ENCODE measurements around the gene USH2A.

Gene USH2A

DNA sequence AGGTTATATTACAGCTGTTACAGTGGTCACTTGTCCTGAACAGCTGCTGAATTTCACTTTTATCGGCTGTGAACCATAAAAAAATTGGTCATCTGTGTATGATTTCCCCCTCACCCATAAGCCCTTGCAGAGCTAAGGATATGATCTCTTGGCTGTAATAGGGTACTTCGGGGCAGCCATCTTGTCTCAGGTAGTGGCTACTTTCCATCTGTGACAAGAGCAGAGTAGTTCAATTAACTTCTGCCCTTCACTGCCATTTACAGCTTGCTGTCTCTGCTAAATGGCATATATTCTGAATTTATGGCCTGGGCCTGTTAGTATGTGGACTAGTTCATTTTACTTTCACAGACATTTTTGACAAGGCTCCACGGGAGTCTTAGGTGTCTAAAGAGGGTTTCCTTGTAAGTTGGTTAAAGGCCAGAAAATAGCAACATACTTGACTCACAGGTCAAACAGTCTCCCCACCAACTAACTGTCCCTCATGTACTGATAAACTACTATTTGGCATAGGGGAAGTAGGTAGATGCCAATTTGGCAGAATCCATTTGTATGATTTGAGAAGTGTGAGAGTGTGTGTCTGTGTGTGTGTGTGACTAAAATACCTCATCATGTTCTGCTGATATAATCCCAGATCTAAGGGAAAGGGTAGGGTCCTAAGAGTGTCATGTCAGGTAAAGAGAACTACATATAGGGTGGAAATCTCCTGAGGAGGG lies 704.5 kb downstream of the USH2A start:
- no peaks in the 10 kb centered on the region for H3K4me1 ChIP-seq (ENCODE audit: insufficient read depth, low read length)
- no peaks in the 10 kb centered on the region for H3K27me3 ChIP-seq (ENCODE audit: insufficient read depth, low read length)
- no peak overlapping the region for H3K4me3 ChIP-seq (ENCODE audit: low read length)
- no peaks in the 10 kb centered on the region for H3K36me3 ChIP-seq (ENCODE audit: insufficient read depth, low read length)
- H3K9me3 ChIP-seq (ENCODE audit: low read length) = no peaks in the 10 kb centered on the region
- H2AFZ ChIP-seq (ENCODE audit: low read depth, low read length) = no peak overlapping the region

DNA sequence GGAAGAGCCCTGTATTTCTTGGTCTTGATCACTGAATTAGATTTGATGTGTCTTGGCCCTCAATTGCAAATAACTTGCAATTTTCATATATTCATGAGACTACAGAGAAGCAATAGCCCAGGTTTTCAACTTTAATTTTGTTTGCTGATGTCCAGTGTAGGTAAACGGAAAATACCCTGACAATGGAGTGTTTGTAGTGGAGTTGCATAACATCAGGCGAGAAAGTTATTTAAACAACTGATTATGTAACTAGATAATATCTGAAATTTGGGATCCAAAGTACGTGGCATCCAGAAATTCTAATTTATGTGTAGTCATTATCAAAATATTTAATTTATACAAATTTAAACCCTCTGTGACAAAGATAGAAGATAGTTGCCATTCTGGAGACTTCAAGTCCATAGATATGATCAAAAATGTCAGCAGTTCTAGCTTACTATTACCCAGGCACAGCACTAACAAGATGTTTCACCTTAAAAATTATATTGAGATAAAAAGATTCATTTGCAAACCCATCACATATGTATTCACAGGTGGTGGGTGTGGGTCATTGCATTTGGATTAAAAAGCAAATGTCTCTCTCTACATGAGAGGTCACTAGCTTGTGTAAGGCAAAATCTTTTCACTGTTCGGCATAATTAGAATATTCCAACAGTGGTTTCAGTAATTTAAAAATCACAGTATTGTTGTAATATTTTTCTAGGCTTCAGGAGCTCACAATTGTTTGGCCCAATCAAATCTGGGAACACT lies 705.4 kb downstream of the USH2A start:
- H2AFZ ChIP-seq (ENCODE audit: low read depth, low read length) = no peak overlapping the region
- H3K27me3 ChIP-seq (ENCODE audit: insufficient read depth, low read length) = no peaks in the 10 kb centered on the region
- H3K36me3 ChIP-seq (ENCODE audit: insufficient read depth, low read length) = no peaks in the 10 kb centered on the region
- no peaks in the 10 kb centered on the region for H3K4me1 ChIP-seq (ENCODE audit: insufficient read depth, low read length)
- no peak overlapping the region for H3K4me3 ChIP-seq (ENCODE audit: low read length)
- no peaks in the 10 kb centered on the region for H3K9me3 ChIP-seq (ENCODE audit: low read length)

DNA sequence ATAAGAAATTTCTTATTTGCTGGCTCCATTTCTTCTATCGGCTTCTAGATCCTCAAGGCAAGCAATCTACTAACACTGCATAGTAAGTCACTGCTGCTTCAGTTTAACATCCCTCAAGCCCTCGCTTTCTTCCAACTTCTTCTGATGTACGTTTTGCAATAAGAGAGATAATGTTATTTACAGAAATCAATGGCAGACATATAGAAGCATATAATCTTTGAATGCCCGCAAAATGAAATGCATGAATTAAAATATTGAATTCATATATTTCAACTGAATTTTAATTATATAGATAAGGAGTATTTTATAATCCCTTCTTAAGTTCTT lies 712.4 kb downstream of the USH2A start:
- Histone ChIP-seq H3K9me3 (ENCODE audit: low read length) (no peaks in the 10 kb centered on the region), H3K4me1 (ENCODE audit: insufficient read depth, low read length) (no peaks in the 10 kb centered on the region), H2AFZ (ENCODE audit: low read depth, low read length) (no peak overlapping the region), H3K36me3 (ENCODE audit: insufficient read depth, low read length) (no peaks in the 10 kb centered on the region), H3K27me3 (ENCODE audit: insufficient read depth, low read length) (no peaks in the 10 kb centered on the region), H3K4me3 (ENCODE audit: low read length) (no peak overlapping the region)

DNA sequence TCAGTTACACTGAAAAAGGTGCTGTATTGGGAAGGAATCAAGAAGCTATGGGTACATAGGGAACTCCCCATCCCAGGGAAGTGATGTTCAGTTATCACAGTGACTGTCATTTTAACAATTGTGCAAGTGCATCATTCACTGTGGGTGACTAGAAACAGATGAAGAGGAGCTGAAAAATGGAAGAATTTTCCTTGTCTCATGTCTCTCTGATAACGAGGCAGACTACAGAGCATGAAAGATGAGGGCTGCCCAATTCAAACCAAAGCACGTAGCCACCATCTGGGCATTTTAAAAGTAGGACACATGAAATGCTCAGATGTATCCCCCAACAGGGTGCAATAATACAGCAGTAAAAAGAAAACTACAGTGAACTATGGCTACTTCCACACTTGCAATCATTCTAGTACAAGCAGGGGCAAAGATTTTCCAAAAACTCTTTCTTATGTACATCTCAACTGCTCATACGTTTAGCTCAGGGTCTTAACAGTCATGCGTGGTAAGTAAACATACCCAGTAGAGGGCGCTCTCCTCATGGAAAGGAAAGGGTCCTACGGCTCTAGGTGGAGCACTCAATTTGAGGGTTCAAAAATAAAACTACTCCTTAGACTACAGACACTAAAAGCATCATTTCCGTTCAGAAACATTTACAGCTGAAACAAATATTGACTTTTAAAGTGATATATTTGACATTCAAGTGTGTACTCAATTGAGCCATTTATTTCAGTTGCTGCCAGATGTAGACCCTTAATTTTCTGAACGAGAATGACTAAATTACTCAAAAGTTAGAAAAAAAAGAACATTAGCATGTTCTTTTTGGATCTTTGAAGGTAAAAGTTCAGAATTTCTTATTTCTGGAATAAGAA lies 713.0 kb downstream of the USH2A start:
- H3K27me3 ChIP-seq (ENCODE audit: insufficient read depth, low read length) = no peaks in the 10 kb centered on the region
- no peak overlapping the region for H3K4me3 ChIP-seq (ENCODE audit: low read length)
- no peak overlapping the region for H2AFZ ChIP-seq (ENCODE audit: low read depth, low read length)
- H3K4me1 ChIP-seq (ENCODE audit: insufficient read depth, low read length) = no peaks in the 10 kb centered on the region
- no peaks in the 10 kb centered on the region for H3K9me3 ChIP-seq (ENCODE audit: low read length)
- no peaks in the 10 kb centered on the region for H3K36me3 ChIP-seq (ENCODE audit: insufficient read depth, low read length)

DNA sequence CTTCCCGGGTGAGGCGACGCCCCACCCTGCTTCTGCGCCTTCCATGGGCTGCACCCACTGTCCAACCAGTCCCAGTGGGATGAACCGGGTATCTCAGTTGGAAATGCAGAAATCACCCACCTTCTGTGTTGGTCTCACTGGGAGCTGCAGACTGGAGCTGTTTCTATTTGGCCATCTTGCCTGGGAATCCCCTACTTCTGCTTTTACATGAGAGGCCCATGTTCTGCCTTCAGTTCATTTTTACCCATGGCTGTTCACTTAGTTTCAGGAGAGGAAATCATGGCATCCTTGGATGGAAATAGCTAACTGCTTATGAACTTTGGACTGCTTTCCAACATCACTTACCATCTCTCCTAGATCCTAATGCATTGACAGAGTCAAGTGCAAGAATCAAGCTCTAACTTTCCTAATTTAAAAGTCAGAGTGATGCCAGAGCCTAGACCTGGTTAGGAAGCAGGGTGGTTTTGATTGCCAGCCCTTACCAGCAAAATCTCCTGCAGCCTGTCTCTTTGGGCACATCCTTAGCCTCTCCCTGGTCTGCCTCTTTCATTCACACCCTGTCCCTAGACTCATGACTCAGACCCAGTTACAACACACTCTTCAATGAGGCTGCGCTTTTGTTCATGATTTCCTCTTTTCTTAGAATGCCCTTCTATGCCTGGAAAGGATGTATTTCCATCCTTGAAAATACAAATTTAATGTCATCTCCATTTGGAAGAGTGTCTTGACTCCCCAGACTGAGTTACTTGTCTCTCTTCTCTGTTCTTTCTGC lies 719.0 kb downstream of the USH2A start:
- no peaks in the 10 kb centered on the region for H3K36me3 ChIP-seq (ENCODE audit: insufficient read depth, low read length)
- no peaks in the 10 kb centered on the region for H3K9me3 ChIP-seq (ENCODE audit: low read length)
- H3K4me1 ChIP-seq (ENCODE audit: insufficient read depth, low read length) = no peaks in the 10 kb centered on the region
- no peak overlapping the region for H3K4me3 ChIP-seq (ENCODE audit: low read length)
- H2AFZ ChIP-seq (ENCODE audit: low read depth, low read length) = no peak overlapping the region
- no peaks in the 10 kb centered on the region for H3K27me3 ChIP-seq (ENCODE audit: insufficient read depth, low read length)

DNA sequence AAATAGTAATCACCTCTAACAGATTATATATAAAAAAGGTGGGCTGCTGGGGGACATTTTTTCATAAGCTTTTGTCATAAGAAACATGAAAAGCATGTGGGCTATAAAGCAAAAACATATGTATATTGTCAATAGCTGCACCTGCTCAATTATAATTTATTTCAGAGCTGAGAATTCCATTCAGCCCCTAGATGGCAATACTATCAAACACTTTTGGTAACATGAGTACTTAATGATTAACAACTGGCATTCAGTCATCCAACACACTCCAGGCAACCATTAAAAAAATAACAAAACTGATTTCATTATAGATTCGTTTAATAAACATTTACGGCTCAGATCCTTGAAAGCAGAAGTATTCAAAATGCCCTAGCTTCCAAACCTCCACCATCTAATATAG lies 741.0 kb downstream of the USH2A start:
- no peak overlapping the region for H3K4me3 ChIP-seq (ENCODE audit: low read length)
- H3K27me3 ChIP-seq (ENCODE audit: insufficient read depth, low read length) = no peaks in the 10 kb centered on the region
- no peaks in the 10 kb centered on the region for H3K36me3 ChIP-seq (ENCODE audit: insufficient read depth, low read length)
- H2AFZ ChIP-seq (ENCODE audit: low read depth, low read length) = no peak overlapping the region
- H3K4me1 ChIP-seq (ENCODE audit: insufficient read depth, low read length) = no peaks in the 10 kb centered on the region
- H3K9me3 ChIP-seq (ENCODE audit: low read length) = no peaks in the 10 kb centered on the region

DNA sequence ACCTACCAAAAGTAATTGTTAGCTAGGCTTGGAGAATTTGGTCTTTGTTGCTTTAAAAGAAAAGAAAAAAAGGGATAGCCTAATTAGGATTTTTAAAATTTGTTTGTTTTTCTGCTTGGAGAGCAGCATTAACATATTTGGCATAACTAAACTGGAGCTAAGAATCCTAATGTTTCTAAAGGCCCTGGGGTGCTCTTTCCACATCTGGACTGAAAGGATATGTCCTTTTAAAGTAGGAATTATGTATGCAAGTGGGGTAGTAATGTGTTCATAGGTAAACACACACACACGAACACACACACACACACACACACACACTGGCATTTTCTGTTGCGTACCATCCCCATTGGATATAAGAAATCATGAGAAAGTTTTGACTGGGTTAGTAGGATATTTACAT lies 742.2 kb downstream of the USH2A start:
- no peaks in the 10 kb centered on the region for H3K36me3 ChIP-seq (ENCODE audit: insufficient read depth, low read length)
- no peak overlapping the region for H3K4me3 ChIP-seq (ENCODE audit: low read length)

DNA sequence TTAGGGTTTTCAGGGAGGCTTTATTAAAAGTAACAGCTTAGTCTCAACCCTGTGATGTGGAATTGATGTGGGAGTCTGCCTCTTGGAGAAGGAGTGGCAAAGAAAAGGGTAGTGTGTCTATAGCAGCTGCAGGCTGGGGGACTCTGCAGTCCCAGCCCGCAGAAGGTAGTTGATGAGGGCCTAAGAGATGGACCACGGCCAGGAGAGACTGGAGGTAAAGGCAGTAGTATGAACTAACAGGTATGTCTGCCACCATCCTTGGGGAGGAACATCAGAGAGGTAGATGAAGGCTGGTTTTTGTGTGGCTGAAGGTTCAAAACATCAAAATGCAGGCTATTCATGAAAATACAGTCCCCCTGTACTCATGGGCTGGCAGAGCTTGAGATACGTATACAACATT lies 744.0 kb downstream of the USH2A start:
- Histone ChIP-seq H3K9me3 (ENCODE audit: low read length) (no peaks in the 10 kb centered on the region), H3K36me3 (ENCODE audit: insufficient read depth, low read length) (no peaks in the 10 kb centered on the region), H3K4me1 (ENCODE audit: insufficient read depth, low read length) (no peaks in the 10 kb centered on the region), H3K4me3 (ENCODE audit: low read length) (no peak overlapping the region), H3K27me3 (ENCODE audit: insufficient read depth, low read length) (no peaks in the 10 kb centered on the region), H2AFZ (ENCODE audit: low read depth, low read length) (no peak overlapping the region)

More for the DNA sequence above, 742.2 kb downstream of the USH2A start:
- Histone ChIP-seq H2AFZ (ENCODE audit: low read depth, low read length) (no peak overlapping the region), H3K27me3 (ENCODE audit: insufficient read depth, low read length) (no peaks in the 10 kb centered on the region), H3K4me1 (ENCODE audit: insufficient read depth, low read length) (no peaks in the 10 kb centered on the region), H3K9me3 (ENCODE audit: low read length) (no peaks in the 10 kb centered on the region)

DNA sequence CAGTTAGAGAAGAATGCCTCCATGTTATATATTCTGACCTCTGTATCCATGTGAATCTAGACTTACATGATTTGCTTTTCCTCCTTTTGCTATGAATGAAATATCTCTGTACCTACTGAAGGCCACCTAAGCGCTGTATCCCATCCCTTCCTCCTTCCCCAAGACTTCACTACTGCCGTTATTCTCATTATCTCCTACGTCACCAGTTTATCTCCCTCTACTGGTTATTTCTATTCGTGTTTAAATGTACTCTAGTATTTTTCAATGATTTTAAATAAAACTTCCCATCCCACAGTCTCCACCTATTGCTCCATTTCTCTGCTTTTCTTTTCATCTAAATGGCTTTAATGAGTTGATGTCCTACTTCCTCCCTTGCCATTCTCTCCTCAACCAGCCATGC lies 746.1 kb downstream of the USH2A start:
- no peaks in the 10 kb centered on the region for H3K4me1 ChIP-seq (ENCODE audit: insufficient read depth, low read length)
- no peaks in the 10 kb centered on the region for H3K27me3 ChIP-seq (ENCODE audit: insufficient read depth, low read length)
- H3K36me3 ChIP-seq (ENCODE audit: insufficient read depth, low read length) = no peaks in the 10 kb centered on the region
- H3K4me3 ChIP-seq (ENCODE audit: low read length) = no peak overlapping the region
- no peak overlapping the region for H2AFZ ChIP-seq (ENCODE audit: low read depth, low read length)
- H3K9me3 ChIP-seq (ENCODE audit: low read length) = no peaks in the 10 kb centered on the region

DNA sequence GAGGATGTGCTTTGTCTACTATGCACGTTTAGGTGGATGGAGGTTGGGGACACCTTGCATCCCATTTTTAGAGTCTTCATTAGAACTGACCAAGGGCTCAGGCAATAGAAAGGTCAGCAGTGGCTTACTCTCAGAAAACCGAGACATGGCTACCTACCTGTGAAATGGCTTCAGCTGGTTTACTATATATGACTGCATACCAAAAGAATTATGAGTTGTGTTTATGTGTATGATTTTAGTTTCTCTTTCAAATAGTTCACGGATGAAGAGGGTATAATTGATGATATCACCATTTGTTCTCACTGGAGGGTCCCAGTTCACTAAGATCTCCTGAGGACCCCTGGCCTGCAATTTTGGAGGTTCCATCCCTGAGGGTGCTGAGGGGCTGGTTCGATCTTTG lies 749.3 kb downstream of the USH2A start:
- Histone ChIP-seq H3K4me1 (ENCODE audit: insufficient read depth, low read length) (no peaks in the 10 kb centered on the region), H3K36me3 (ENCODE audit: insufficient read depth, low read length) (no peaks in the 10 kb centered on the region), H2AFZ (ENCODE audit: low read depth, low read length) (no peak overlapping the region), H3K27me3 (ENCODE audit: insufficient read depth, low read length) (no peaks in the 10 kb centered on the region), H3K4me3 (ENCODE audit: low read length) (no peak overlapping the region), H3K9me3 (ENCODE audit: low read length) (no peaks in the 10 kb centered on the region)

DNA sequence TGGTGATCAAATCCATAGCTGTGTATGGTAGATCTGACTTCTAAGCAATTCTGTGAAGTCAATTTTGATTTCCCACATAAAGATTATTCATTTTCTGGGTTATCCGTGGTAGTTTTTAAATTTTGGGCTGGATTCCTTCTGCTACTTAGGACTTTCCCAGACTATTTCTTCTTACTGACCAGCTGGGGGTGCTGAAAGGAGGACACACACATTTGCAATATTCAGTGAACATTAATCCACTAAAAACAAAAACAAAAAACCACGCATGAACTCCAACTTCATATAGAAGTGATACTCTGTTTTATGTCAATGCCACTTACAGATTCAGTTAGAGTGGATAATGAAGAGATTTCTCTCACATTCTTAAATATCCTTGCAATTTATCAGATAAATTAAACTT lies 750.8 kb downstream of the USH2A start:
- Histone ChIP-seq H3K4me3 (ENCODE audit: low read length) (no peak overlapping the region), H3K9me3 (ENCODE audit: low read length) (no peaks in the 10 kb centered on the region)

DNA sequence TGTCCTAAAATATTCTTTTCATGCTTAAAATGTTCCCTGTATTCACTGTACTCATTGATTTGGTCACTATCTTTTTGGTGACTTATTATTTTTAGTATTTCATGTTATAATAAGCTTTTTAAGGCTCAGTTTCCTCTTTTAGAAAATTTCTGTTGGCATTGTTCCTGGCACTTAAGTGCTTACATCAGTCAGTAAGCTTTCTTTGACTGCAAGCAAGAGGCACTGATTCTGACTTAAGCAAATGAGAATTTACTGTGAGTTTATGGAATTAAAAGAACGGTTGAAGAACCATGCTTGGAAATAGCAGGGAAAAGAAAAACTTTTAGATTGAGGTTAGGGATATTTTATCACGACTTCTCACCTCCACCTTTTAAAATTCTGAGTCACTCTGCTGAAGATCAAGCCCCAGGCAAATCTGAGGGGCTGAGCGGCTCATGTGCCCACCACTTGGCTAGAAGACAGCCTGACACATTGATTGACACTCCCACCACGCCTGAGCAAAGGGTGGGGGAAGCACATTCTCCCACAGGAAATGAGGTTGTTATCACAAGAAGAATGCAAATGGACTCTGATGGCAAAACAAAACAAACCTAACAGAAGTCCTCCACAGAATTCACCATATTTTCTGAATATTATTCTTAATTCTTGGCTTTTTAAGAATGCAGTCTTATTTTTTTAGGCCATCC lies 753.3 kb downstream of the USH2A start:
- H3K4me3 ChIP-seq (ENCODE audit: low read length) = no peak overlapping the region

More for the DNA sequence above, 750.8 kb downstream of the USH2A start:
- H3K36me3 ChIP-seq (ENCODE audit: insufficient read depth, low read length) = no peaks in the 10 kb centered on the region
- no peaks in the 10 kb centered on the region for H3K27me3 ChIP-seq (ENCODE audit: insufficient read depth, low read length)
- H2AFZ ChIP-seq (ENCODE audit: low read depth, low read length) = no peak overlapping the region
- H3K4me1 ChIP-seq (ENCODE audit: insufficient read depth, low read length) = no peaks in the 10 kb centered on the region

More for the DNA sequence above, 753.3 kb downstream of the USH2A start:
- Histone ChIP-seq H3K36me3 (ENCODE audit: insufficient read depth, low read length) (no peaks in the 10 kb centered on the region), H3K9me3 (ENCODE audit: low read length) (no peaks in the 10 kb centered on the region), H3K27me3 (ENCODE audit: insufficient read depth, low read length) (no peaks in the 10 kb centered on the region), H3K4me1 (ENCODE audit: insufficient read depth, low read length) (no peaks in the 10 kb centered on the region), H2AFZ (ENCODE audit: low read depth, low read length) (no peak overlapping the region)
